ENCODE results near the gene MAGI2. TPM values are rescaled to one million over a fixed set of nuclear protein-coding genes. Genes with fewer than 3 reads are reported as not detected.

The MAGI2 gene
- total RNA-seq, 1 donor from 2014 or later, result 64.2 TPM

- H3K27ac Mint-ChIP-seq (ENCODE audit: unreplicated experiment), result no peak overlapping the region
- H3K9me3 Mint-ChIP-seq (ENCODE audit: unreplicated experiment), result no peaks in the 10 kb centered on the region
- H3K36me3 Mint-ChIP-seq (ENCODE audit: unreplicated experiment), result no peaks in the 10 kb centered on the region
Measured at GRCh38 chr7:78333530-78334425, 1119.7 kb downstream of the MAGI2 start.

GRCh38 chr7:78329001-78329655 lies 1124.3 kb downstream of the MAGI2 start:
- H3K36me3 Mint-ChIP-seq (ENCODE audit: unreplicated experiment), result no peaks in the 10 kb centered on the region
- no peak overlapping the region for H3K27ac Mint-ChIP-seq (ENCODE audit: unreplicated experiment)
- no peaks in the 10 kb centered on the region for H3K27me3 Mint-ChIP-seq (ENCODE audit: unreplicated experiment)
- DNase-seq, result no peak
- H3K4me3 Mint-ChIP-seq (ENCODE audit: unreplicated experiment), result no peak overlapping the region
- no peak for TF ChIP-seq CTCF (IDR thresholded peaks at IDR 0.05; ENCODE audit: partially characterized antibody, unreplicated experiment)
- peaks cover 3% of the 10 kb centered on the region for H3K4me1 Mint-ChIP-seq (ENCODE audit: low read depth, unreplicated experiment)
- no peaks in the 10 kb centered on the region for H3K9me3 Mint-ChIP-seq (ENCODE audit: unreplicated experiment)

More at GRCh38 chr7:78333530-78334425, 1119.7 kb downstream of the MAGI2 start:
- peaks cover 8% of the 10 kb centered on the region for H3K4me1 Mint-ChIP-seq (ENCODE audit: low read depth, unreplicated experiment)
- DNase-seq, result no peak
- TF ChIP-seq CTCF (IDR thresholded peaks at IDR 0.05; ENCODE audit: partially characterized antibody, unreplicated experiment), result no peak
- no peak overlapping the region for H3K4me3 Mint-ChIP-seq (ENCODE audit: unreplicated experiment)
- H3K27me3 Mint-ChIP-seq (ENCODE audit: unreplicated experiment), result no peaks in the 10 kb centered on the region

- Mint-ChIP-seq H3K27ac (ENCODE audit: unreplicated experiment) (no peak overlapping the region), H3K9me3 (ENCODE audit: unreplicated experiment) (no peaks in the 10 kb centered on the region), H3K27me3 (ENCODE audit: unreplicated experiment) (no peaks in the 10 kb centered on the region), H3K36me3 (ENCODE audit: unreplicated experiment) (no peaks in the 10 kb centered on the region), H3K4me3 (ENCODE audit: unreplicated experiment) (no peak overlapping the region), H3K4me1 (ENCODE audit: low read depth, unreplicated experiment) (no peaks in the 10 kb centered on the region)
- no peak for DNase-seq
- TF ChIP-seq CTCF (IDR thresholded peaks at IDR 0.05; ENCODE audit: partially characterized antibody, unreplicated experiment), result no peak
Measured at GRCh38 chr7:78327718-78328117, 1125.7 kb downstream of the MAGI2 start.

GRCh38 chr7:78326876-78327275 lies 1126.6 kb downstream of the MAGI2 start:
- Mint-ChIP-seq H3K9me3 (ENCODE audit: unreplicated experiment) (no peaks in the 10 kb centered on the region), H3K36me3 (ENCODE audit: unreplicated experiment) (no peaks in the 10 kb centered on the region), H3K4me3 (ENCODE audit: unreplicated experiment) (no peak overlapping the region), H3K27me3 (ENCODE audit: unreplicated experiment) (no peaks in the 10 kb centered on the region), H3K4me1 (ENCODE audit: low read depth, unreplicated experiment) (no peaks in the 10 kb centered on the region), H3K27ac (ENCODE audit: unreplicated experiment) (no peak overlapping the region)
- TF ChIP-seq CTCF (IDR thresholded peaks at IDR 0.05; ENCODE audit: partially characterized antibody, unreplicated experiment), result no peak
- DNase-seq, result no peak

GRCh38 chr7:78326189-78326588 lies 1127.3 kb downstream of the MAGI2 start:
- H3K27me3 Mint-ChIP-seq (ENCODE audit: unreplicated experiment), result no peaks in the 10 kb centered on the region
- H3K36me3 Mint-ChIP-seq (ENCODE audit: unreplicated experiment), result no peaks in the 10 kb centered on the region
- H3K4me3 Mint-ChIP-seq (ENCODE audit: unreplicated experiment), result no peak overlapping the region
- no peak for TF ChIP-seq CTCF (IDR thresholded peaks at IDR 0.05; ENCODE audit: partially characterized antibody, unreplicated experiment)
- H3K9me3 Mint-ChIP-seq (ENCODE audit: unreplicated experiment), result no peaks in the 10 kb centered on the region
- no peak overlapping the region for H3K27ac Mint-ChIP-seq (ENCODE audit: unreplicated experiment)
- no peak for DNase-seq
- no peaks in the 10 kb centered on the region for H3K4me1 Mint-ChIP-seq (ENCODE audit: low read depth, unreplicated experiment)

All from glutamatergic neuron (in vitro differentiated cells).